Vagina (tissue), 2 donors: ENCODE measurements around the gene PRUNE1. TPM values are rescaled to one million over a fixed set of nuclear protein-coding genes. Genes with fewer than 3 reads are reported as not detected.

ENCODE experiments used
- DNase-seq, 2 donors: peaks; one replicate each; pipeline ENCODE4 v3.0.0-alpha.2; 2017; ENCODE audit errors: extremely low spot score in 2 of 2
- H3K27ac ChIP-seq: fragments of 200-600 bp; sonication (generic); one replicate; pipeline ENCODE4 v1.5.1; 2019
- H3K27me3 ChIP-seq: fragments of 200-600 bp; sonication (generic); one replicate; pipeline ENCODE4 v1.5.1; 2019
- H3K36me3 ChIP-seq, 2 donors: fragments of 200-600 bp; sonication (generic); one replicate each; pipeline ENCODE4 v1.5.1; 2017 to 2019
- H3K4me1 ChIP-seq: fragments of 200-600 bp; sonication (generic); one replicate; pipeline ENCODE4 v1.5.1; 2019
- H3K4me3 ChIP-seq, 2 donors: fragments of 200-600 bp; sonication (generic); 1 replicate in 1 of 2; 2 replicates in 1 of 2; pipeline ENCODE4 v1.5.1; 2016 to 2019
- H3K9me3 ChIP-seq: fragments of 200-600 bp; sonication (generic); one replicate; pipeline ENCODE4 v1.5.1; 2019
- POLR2A ChIP-seq, 2 donors: fragments of 450-650 bp; IDR thresholded peaks; one replicate each; pipeline ENCODE4 v1.6.1; 2017; ENCODE audit warnings: antibody characterized with exemption in 2 of 2, mild to moderate bottlenecking in 2 of 2, moderate library complexity in 2 of 2
- POLR2AphosphoS5 ChIP-seq, 2 donors: sonication (generic); formaldehyde crosslinking; IDR thresholded peaks; one replicate each; pipeline ENCODE4 v1.9.0; 2017; ENCODE audit warnings: antibody characterized with exemption in 2 of 2, mild to moderate bottlenecking in 2 of 2, low read depth in 1 of 2; ENCODE audit not compliant: insufficient read depth in 1 of 2
- intact Hi-C: fragments of 100-400 bp; cut with DNase I; formaldehyde crosslinking; loops from one replicate; pipeline ENCODE4 v1.15.1; 2023
- total RNA-seq: library from RNA; depleted of rRNA; stranded (reverse); fragments of >200 nt; gene quantifications from one replicate; pipeline ENCODE4 v1.2.3, GENCODE V29; 2016
- TF ChIP-seq, protein P1 (sequence below), 3 experiments: fragments of 450-650 bp in 2 of 3; fragments of 200-600 bp in 1 of 3; sonication (generic) in 1 of 3; IDR thresholded peaks; one replicate each; pipeline ENCODE4 v1.5.1; 2017 to 2019; ENCODE audit warnings: antibody characterized with exemption in 3 of 3, mild to moderate bottlenecking in 2 of 3, moderate library complexity in 2 of 3

The PRUNE1 gene
- total RNA-seq, 1 donor from 2014 or later = 25.5 TPM

DNA sequence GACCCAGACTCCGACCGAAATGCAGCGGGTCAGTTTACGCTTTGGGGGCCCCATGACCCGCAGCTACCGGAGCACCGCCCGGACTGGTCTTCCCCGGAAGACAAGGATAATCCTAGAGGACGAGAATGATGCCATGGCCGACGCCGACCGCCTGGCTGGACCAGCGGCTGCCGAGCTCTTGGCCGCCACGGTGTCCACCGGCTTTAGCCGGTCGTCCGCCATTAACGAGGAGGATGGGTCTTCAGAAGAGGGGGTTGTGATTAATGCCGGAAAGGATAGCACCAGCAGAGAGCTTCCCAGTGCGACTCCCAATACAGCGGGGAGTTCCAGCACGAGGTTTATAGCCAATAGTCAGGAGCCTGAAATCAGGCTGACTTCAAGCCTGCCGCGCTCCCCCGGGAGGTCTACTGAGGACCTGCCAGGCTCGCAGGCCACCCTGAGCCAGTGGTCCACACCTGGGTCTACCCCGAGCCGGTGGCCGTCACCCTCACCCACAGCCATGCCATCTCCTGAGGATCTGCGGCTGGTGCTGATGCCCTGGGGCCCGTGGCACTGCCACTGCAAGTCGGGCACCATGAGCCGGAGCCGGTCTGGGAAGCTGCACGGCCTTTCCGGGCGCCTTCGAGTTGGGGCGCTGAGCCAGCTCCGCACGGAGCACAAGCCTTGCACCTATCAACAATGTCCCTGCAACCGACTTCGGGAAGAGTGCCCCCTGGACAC lies 39.8 kb downstream of the PRUNE1 start:
- Histone ChIP-seq H3K9me3 (no peaks in the 10 kb centered on the region), H3K27ac (peak overlapping the region; percentile 93), H3K4me1 (peaks cover 22% of the 10 kb centered on the region), H3K36me3 (peaks cover 0 to 13% of the 10 kb centered on the region in 2 donors), H3K27me3 (no peaks in the 10 kb centered on the region), H3K4me3 (peak overlapping the region; percentile 72 to 85)
- DNase-seq = no peak
- TF ChIP-seq, protein P1, sequence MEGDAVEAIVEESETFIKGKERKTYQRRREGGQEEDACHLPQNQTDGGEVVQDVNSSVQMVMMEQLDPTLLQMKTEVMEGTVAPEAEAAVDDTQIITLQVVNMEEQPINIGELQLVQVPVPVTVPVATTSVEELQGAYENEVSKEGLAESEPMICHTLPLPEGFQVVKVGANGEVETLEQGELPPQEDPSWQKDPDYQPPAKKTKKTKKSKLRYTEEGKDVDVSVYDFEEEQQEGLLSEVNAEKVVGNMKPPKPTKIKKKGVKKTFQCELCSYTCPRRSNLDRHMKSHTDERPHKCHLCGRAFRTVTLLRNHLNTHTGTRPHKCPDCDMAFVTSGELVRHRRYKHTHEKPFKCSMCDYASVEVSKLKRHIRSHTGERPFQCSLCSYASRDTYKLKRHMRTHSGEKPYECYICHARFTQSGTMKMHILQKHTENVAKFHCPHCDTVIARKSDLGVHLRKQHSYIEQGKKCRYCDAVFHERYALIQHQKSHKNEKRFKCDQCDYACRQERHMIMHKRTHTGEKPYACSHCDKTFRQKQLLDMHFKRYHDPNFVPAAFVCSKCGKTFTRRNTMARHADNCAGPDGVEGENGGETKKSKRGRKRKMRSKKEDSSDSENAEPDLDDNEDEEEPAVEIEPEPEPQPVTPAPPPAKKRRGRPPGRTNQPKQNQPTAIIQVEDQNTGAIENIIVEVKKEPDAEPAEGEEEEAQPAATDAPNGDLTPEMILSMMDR (IDR thresholded peaks at IDR 0.05) = peak in 1 of 3 experiments; percentile 24
- TF ChIP-seq POLR2A (IDR thresholded peaks at IDR 0.05) = no peak
- peak in 1 of 2 donors; percentile 80 for TF ChIP-seq POLR2AphosphoS5 (IDR thresholded peaks at IDR 0.05; ENCODE audit: insufficient read depth in 1 of 2, low read depth in 1 of 2)
- intact Hi-C loops = no loop called here

DNA sequence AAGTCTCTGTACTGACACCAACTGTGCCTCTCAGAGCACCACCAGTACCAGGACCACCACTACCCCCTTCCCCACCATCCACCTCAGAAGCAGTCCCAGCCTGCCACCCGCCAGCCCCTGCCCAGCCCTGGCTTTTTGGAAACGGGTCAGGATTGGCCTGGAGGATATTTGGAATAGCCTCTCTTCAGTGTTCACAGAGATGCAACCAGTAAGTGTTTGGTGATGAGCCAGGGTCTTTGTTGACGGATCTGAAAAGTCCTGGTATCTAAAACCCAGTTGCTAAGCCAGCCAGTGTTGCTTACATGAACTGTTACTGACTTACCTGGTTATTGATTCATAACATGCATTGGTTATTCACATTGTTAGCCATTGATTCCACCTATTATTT lies 40.4 kb downstream of the PRUNE1 start:
- H3K4me1 ChIP-seq = peaks cover 22% of the 10 kb centered on the region
- DNase-seq = no peak
- intact Hi-C loops = no loop called here
- H3K36me3 ChIP-seq = peaks cover 0 to 19% of the 10 kb centered on the region in 2 donors
- H3K9me3 ChIP-seq = no peaks in the 10 kb centered on the region
- H3K4me3 ChIP-seq = peak overlapping the region; percentile 72 to 85
- peak overlapping the region; percentile 93 for H3K27ac ChIP-seq
- TF ChIP-seq POLR2A (IDR thresholded peaks at IDR 0.05) = no peak
- TF ChIP-seq, protein P1 (IDR thresholded peaks at IDR 0.05) = peak in 1 of 3 experiments; percentile 51
- no peaks in the 10 kb centered on the region for H3K27me3 ChIP-seq

GRCh38 chr1:151049458-151049857 lies 41.2 kb downstream of the PRUNE1 start:
- Histone ChIP-seq H3K27ac (no peak overlapping the region), H3K27me3 (no peaks in the 10 kb centered on the region), H3K4me3 (no peak overlapping the region), H3K4me1 (peaks cover 22% of the 10 kb centered on the region), H3K36me3 (peaks cover 1 to 27% of the 10 kb centered on the region in 2 donors), H3K9me3 (no peaks in the 10 kb centered on the region)
- intact Hi-C loops = no loop called here
- DNase-seq = no peak
- TF ChIP-seq POLR2AphosphoS5 (IDR thresholded peaks at IDR 0.05; ENCODE audit: insufficient read depth in 1 of 2, low read depth in 1 of 2) = no peak
- TF ChIP-seq, protein P1 (IDR thresholded peaks at IDR 0.05) = no peak
- no peak for TF ChIP-seq POLR2A (IDR thresholded peaks at IDR 0.05)

DNA sequence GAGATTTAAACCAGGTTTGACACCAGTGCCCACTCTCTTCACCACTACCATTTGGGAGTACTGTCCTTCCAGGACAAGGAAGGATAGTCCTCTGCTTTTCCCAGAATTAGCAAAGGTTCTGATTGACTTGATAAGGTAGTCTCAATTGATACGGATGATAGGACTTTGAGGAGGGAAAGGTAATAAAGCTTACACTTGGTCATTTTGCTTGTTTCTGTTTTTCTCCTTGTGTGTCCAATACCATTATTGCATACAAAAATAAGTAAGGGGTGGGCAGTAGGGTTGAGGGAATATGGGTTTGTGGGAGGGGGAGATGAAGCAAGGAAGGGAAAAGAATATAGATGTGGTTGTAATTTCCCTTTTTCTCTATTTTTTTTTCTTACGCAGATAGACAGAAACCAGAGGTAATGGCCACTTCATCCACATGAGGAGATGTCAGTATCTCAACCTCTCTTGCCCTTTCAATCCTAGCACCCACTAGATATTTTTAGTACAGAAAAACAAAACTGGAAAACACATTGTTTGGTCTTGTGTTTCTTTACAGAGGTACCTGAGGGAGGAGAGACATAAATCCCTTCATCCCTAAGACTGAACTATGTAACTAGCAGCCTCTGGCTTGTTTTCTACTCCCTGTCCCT lies 41.9 kb downstream of the PRUNE1 start:
- TF ChIP-seq, protein P1 (IDR thresholded peaks at IDR 0.05) = no peak
- TF ChIP-seq POLR2A (IDR thresholded peaks at IDR 0.05) (no peak), POLR2AphosphoS5 (IDR thresholded peaks at IDR 0.05; ENCODE audit: insufficient read depth in 1 of 2, low read depth in 1 of 2) (no peak)
- Histone ChIP-seq H3K4me1 (peaks cover 25% of the 10 kb centered on the region), H3K36me3 (peaks cover 4 to 34% of the 10 kb centered on the region in 2 donors), H3K9me3 (no peaks in the 10 kb centered on the region), H3K4me3 (no peak overlapping the region), H3K27ac (no peak overlapping the region), H3K27me3 (no peaks in the 10 kb centered on the region)
- DNase-seq = no peak
- intact Hi-C loops = no loop called here
